Astrocyte of the hippocampus (primary cell): Measurements from ENCODE around the gene KCNQ5.
"Not testable (repeated sequence)": the region's sequence is repeated elsewhere in the genome, so short reads cannot be mapped to it uniquely, and the experiment has no call there.

Experiments used
- DNase-seq: peaks from one replicate; pipeline ENCODE4 v3.0.0; 2011; ENCODE audit warnings: low read depth, low spot score

KCNQ5 gene

DNA sequence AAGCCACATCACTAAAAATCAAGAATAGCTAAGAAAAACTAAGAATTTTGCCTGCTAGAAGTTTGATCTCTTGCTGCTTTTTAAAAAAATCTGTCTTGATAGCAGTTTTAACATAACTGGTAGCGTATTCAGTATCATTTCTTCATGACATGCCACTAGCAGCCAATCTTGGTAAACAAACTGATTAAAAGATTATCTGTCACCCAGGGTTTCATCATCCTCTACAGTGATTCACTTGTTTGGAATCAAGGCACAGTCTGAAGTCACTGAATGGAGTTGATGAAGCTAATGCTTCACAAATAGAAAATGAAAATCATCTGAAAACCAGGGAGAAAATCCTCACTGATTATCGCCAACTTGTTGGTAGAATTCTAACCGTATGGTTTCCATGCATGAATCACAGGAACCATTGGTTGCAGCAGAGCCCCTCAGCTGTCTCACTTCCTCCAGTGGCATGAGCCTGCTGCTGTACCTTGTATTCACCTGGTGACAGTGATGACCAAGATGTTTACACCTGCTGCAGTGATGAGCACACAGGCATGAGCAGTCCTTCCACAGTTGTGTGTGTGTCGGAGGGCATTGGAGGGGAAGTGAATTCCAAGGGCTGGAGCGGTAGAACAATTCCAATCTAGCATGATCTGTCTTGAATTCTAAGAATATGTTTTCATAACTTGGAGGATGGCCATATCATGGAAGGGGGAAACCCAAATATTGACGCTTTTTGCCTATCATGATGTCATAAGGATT is 328.4 kb downstream of the KCNQ5 start:
- DNase-seq = peak; percentile 58

DNA sequence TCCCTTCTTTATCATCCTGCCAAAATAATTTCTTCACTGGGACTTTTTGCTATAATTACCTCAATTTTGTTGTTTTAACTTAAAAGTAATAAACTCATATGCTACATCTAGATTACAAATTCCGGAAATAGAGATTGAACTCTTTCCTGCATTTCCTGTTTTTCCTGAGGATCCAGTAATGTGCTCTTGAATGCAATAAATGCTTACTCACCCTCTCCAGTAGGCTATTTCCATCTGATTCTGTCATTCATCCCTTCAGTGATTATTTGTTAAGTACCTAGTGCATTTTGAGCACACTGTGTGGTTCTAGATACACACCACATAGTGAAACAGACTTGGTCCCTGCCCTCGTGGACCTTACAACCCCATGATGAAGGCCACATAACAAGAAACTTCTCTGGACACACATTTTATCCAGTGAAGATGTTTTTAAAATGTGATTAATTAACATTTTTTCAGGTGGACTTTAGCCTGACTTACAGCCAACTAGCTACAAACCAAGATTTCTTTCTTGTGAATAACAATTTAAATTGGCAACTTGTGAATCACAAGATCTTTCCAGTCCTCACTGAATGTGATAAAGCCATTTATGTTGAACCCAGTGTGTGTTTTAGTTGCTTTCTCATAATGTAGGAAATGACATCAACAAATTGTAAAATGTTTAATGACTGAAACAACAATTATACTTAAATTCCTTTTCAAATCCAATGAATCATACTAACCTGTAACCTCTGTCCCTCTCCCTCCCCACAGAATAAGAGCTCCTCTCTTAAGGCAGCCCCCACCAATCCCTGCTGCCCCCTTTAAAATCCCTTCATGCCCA is 331.2 kb downstream of the KCNQ5 start:
- DNase-seq = peak; percentile 48

DNA sequence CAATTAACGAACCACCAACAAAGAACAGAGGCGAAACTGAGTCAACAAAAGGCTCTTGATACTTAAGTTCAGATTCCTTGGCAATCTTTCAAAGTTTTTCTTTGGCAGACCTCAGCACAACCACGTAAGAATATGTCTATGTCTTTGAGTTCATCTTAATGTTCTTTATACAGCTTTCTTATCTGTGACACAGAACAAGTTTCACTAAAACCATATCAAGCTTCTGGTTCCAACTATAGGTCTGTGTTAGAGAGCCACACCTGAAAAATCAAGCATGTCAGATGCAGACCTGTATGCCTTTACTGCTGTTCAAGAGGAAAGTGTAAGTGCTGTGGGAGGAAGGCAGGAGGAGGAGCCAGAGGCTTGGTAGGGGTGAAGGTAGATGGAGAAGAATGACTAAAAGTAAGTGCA is 332.1 kb downstream of the KCNQ5 start:
- DNase-seq = peak; percentile 41

DNA sequence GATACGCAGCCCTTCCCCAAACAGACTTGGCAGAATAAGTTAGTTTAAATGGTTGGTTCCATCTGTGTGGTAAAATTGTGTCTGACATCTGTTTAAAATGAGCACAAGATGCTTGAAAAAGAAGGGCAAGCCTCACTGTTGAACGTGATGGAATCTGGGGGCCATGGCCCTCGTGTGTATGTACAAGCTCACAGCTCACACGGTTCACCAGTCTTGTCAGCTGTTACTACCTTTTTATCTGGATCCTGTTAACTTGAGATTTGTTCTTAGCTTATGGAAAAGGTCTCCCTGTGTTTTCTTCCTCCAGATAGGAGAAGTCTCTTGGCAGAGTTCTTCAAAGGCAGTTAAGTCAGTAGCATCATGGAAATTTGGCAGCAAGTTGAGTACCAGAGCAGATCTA is 332.9 kb downstream of the KCNQ5 start:
- peak; percentile 34 for DNase-seq

DNA sequence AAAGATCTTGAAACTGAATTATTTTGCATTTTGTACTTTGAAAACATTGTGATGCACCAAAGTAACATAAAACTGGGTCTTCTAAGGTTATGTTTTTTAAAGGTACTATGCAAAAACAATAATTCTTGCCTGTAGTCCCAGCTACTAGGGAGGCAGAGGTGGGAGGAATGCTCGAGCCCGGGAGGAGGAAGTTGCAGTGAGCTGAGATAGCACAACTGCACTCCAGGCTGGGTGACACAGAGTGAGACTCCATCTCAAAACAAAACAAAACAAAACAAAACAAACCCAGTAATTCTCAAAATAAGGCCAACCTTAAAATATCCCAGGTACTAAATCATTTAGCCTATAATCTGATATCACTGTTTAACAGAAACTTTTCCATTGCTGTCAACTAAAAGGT is 333.8 kb downstream of the KCNQ5 start:
- DNase-seq = no peak

DNA sequence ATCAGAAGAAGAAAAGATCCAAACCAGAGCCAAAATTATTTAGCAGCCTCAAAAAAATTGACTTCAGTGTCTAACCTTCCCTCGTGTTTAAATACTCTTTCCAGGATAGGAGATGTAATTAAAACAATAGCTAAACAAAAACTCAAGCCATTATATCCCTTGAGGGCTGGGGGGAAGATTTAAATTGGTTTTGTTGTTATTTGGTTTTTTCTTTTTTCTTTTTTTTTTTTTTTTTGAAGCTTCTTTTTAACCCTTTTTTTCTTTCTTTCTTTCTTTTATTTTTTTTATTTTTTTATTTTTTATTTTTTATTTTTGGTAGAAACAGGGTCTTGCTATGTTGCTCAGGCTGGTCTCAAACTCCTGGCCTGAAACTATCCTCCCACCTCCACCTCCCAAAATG is 334.4 kb downstream of the KCNQ5 start:
- DNase-seq = no peak

DNA sequence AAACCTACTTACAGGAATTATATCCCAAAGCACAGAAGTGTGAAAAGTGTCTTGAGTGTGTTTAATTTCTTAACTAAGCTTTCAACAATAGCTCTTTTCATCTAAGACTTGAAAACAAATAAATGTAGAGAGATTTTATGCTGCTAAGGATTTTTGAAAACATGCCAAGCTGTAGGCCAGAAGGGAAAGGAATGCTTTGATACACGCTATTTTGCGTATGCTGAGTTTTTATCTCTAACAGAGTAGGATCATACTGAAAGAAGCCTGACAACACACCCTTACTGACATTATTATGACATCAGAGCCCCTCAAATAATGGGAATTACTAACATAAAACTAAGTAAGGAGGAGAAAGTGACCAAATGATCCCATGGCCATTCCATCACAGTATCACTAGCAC is 338.0 kb downstream of the KCNQ5 start:
- peak; percentile 72 for DNase-seq

DNA sequence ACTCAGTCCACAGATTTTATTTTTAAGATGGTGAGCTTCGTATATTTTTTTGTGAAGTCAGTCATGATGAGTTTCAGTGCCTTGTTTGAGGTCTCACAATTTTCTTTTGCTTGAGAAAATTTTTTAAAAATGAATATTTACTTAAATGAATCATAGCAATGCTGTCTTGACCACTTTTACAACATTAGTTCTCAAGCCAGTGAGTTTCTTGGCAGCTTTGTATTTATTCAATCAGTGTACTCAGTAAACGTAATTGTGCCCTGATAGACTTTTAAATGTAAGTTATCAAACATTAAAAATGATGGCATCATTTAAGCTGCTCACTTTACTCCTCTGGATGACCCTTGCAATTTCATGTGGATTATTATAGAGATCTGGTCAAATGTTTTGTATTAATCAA is 342.1 kb downstream of the KCNQ5 start:
- no peak for DNase-seq

DNA sequence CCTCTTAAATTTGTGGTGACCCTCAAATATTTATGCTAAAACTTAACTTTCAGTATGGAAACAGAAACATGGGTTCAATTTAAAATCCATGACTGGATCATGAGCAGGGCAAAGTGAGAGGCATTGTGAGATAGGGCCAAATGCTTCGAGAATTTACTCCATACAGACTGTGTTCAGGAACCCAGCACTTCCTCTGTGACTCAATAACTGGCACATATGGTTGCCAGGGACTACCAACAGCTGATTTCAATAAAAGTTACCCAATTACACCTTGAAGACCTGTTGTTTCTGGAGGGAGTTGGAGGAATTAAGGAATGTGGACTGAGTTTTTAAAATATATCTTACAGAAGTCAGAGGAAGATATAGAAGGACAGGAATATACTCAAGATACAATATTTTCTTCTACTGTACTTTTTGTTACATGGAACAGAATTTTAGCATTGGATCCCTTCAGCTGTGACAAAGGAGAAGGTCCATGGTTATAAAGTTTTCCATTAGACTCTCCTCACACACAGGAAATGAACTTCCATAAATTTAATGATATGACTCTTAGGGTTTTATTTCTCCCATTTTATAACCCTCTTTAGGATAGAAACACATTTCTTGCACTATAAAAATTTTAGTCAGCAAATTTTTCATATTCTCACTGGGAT is 344.9 kb downstream of the KCNQ5 start:
- no peak for DNase-seq

DNA sequence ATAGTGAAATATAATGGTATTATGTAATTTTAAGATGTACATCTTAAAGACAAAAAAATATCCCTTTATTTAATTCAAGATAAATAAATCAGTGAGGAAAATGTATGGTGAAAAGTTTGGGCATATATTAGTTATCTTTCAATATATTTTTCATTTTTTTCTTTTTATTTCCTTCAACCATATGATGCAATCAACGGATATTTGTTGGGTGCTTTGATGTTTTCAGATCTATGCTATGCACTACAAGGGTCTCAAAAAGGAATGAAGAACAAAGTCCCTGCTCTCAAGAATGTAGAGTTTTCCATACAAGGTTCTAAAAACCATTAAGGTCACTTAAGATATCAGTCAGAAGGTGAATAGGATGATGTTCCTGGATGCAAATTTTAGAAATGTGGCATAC is 345.5 kb downstream of the KCNQ5 start:
- no peak for DNase-seq

DNA sequence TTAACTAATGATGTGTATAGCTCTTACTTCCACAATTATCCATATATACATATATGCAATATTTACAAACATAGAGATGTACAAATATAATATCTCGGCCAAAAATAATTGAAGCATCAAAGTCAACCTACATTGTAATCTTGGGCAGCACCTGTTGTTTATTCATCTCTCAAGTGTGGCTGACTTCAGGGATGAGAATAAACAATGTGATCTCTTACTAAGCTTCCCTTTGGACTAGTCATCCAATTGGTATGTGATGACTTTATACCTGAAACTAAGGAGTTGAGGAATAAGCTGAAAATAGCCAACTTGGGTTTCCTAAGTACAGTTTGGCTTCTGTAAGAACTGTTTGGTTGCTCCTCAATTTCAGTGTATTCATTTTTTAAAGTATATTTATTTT is 346.8 kb downstream of the KCNQ5 start:
- DNase-seq = peak; percentile 48

DNA sequence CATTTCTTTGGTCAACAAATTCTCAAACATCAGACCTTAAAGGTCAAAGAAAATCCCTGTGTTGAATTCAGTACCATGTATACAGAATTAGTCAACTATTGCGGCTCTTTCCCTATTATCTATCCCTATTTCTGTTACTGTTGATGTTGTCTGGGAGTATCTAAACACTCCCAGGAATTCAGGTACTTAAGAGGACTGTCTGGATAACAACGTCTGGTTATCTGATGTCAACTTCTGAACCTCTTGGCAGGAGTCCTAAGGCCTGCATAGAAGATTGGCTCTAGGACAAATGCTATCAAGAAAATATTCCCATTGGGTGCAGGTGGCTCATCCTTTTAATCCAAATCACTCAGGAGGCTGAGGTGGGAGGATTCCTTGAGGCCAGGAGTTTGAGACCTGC is 347.8 kb downstream of the KCNQ5 start:
- no peak for DNase-seq

DNA sequence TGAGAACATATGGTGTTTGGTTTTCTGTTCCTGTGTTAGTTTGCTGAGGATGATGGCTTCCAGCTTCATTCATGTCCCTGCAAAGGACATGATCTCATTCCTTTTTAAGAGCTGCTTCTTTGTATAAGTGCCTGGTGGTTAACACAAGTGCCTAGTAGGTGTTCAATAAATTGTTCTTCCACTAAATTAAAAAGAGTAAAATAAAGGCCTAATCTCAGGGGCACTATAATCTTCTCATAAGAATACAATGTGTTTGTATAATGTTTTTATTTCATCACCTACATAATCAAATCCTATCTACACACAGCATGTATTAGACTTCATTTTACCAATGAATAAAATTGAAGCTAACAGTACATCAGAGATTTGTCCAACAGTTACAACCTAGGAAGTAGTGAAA is 350.7 kb downstream of the KCNQ5 start:
- no peak for DNase-seq

DNA sequence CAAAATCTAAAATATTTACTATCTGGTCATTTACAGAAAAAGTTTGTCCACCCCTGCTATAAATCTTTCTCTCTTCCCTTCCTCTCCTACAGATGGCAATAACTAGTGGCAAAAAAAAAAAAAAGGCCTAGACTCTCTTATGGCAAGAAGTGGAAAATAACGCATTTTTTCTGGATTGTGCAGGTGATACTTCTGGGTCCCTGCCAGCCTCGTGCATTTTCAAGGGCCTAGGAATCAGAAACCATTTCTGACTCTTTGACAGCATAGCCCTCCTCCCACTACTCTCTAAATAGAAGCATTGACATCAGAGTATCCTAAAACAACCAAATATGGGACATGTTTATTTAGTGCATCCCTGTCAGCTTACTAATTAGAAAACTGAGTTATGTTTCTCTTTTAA is 352.4 kb downstream of the KCNQ5 start:
- no peak for DNase-seq

DNA sequence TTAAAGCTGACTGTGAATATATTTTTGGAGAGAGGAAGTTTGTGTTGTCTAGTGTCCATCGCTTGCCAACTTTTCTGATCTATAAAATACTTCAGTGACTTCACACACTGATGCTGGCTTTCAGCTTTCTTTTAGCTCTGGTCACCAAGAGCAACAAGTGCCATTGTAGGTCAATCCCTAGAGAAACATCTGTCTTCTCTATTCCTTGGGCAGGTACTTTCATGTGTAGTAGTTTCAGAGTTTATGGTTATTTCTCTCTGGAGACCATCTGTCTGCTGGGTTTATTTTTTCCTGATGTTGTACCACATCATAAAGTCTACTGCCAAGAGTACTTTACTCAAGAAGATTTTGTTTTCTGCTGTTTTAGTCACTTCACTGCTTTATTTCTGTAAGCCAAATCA is 353.5 kb downstream of the KCNQ5 start:
- no peak for DNase-seq

DNA sequence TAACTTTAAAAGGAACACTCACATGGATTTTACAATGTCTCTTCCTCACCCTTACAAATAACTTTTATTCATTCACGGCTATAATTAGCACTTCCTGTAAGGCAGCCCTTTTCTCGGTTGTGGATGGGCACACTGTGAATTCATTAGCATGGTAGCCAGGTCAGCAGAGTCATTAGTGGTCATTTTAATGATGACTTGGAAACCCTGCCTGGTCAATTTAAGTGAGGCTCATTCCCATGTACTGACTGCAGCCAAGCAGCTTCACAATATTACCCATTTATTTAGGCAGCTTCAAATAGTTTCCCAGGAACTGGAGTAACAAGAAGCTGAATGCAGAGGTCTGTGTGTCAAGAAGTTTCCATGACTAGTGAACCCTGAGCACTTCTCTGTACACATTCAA is 354.6 kb downstream of the KCNQ5 start:
- peak; percentile 63 for DNase-seq

DNA sequence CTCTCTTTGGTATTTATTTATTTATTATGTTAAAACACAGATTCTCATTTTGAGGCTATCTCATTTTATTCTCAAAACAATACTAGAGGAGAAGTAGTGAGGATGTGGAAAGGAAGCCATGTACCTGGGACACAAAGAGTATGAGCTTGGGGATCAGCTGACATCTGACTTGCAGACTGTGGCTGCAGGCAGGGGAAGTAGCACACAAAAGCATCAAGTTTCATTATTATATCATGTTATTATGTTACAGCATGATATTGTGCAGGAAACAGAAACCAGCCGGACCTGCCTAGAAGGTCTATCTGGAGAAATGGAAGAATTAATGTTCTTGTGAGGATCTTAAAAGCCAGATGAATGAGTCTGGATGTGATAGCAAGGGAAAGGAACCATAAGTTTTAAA is 355.2 kb downstream of the KCNQ5 start:
- no peak for DNase-seq

DNA sequence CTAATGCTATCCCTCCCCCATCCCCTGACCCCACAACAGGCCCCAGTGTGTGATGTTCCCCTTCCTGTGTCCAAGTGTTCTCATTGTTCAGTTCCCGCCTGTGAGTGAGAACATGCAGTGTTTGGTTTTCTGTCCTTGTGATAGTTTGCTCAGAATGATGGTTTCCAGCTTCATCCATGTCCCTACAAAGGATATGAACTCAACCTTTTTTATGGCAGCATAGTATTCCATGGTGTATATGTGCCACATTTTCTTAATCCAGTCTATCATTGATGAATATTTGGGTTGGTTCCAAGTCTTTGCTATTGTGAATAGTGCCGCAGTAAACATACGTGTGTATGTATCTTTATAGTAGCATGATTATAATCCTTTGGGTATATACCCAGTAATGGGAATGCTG is 356.9 kb downstream of the KCNQ5 start:
- not testable (repeated sequence) for DNase-seq

DNA sequence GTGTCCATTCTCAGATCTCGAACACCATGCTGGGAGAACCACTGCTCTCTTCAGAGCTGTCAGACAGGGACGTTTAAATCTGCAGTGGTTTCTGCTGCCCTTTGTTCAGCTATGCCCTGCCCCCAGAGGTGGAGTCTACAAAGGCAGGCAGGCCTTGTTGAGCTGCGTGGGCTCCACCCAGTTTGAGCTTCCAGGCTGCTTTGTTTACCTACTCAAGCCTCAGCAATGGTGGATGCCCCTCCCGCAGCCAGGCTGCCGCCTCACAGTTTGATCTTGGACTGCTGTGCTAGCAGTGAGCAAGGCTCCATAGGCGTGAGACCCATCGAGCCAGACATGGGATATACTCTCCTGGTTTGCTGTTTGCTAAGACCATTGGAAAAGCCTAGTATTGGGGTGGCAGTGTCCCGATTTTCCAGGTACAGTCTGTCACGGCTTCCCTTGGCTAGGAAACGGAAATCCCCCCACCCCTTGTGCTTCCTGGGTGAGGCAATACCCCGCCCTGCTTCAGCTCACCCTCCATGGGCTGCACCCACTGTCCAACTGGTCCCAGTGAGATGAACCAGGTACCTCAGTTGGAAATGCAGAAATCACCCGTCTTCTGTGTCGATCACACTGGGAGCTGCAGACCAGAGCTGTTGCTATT is 362.4 kb downstream of the KCNQ5 start:
- not testable (repeated sequence) for DNase-seq

DNA sequence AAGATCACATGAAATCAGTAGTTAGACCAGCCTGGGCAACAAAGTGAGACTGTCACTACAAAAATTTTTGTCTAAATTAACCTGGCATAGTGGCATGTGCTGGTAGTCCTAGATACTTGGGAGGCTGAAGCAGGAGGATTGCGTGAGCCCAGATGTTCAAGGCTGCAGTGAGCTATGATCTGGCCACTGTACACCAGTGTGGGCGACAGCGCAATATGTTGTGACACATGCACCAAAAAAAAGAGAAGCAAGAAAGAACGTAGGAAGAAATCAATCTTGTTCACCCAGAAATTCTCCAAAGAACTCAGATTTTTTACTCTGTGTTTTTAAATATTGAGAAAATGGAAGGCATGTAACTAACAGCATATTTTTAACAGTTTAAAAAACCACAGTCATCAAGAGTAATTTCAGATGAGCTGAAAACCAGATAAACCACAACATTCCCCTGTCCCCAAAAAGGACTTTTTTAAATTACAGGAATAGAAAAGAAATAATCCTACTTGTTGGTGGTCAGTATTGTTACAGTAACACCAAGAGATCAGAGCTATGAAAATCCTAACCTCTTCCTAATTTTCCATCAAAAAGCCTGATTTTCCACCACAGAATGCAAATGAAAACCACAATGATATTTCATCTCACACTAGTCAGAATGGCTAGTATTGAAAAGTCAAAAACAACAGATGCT is 363.3 kb downstream of the KCNQ5 start:
- peak; percentile 61 for DNase-seq

DNA sequence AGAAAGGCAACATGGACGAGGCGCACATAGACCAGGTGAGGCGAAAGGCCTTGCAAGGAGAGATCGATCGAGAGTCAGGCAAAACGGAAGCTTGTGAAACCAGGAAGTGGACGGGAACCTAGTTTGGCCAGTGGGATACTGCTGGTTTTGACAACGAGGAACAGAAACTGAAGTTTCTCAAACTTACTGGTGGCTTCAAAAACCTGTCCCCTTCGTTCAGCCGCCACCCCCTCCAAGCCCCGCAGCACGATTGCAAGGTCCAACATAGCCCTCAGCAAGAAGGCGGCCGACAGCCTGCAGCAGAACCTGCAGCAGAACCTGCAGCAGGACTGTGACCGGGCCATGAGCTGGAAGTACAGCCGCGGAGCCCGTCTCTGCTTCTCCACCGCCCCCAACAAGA is 365.4 kb downstream of the KCNQ5 start:
- DNase-seq = no peak

DNA sequence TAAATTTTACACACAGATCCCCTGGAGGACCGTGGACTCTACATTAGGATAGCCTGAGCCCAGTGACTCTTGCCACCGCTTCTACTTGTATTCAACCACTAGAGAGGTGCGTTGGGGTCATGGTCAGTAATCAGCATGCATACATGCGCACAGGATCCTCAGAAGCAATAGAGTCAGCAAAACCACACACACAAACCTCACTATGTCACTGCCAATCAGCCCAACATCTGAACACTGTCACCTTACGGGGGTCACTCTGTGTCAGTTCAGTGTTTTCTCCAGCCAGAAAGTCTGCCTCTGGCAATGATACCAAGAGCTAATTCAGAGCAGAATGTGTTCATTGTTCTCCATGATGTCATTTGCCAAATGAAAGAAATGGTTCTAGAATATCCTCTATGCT is 378.1 kb downstream of the KCNQ5 start:
- DNase-seq = no peak
